HepG2 (cell line): Measurements from ENCODE around the gene ENHO. TPM values are rescaled to one million over a fixed set of nuclear protein-coding genes. Genes with fewer than 3 reads are reported as not detected.
A peak's percentile ranks its signal among the peaks of the same experiment; 100 is the strongest.

Experiments
- ATAC-seq: fragments of 200-7000 bp; cut with Tn5 transposase; 3 replicates; pipeline ENCODE4 v1.9.1; 2020; ENCODE audit warnings: mild to moderate bottlenecking, moderate library complexity
- BruUV-seq: library from RNA; stranded (reverse); fragments of 400-500 nt; replicated peaks from 2 replicates; lab custom pipeline; 2021; lab: Mats Ljungman, UMichigan
- CTCF ChIA-PET: fragments of 300-600 bp; formaldehyde crosslinking; extraction: SDS; loops from one replicate; lab custom pipeline; 2021; ENCODE audit warnings: low total read pairs, inconsistent platforms, low intra/inter-chr PET ratio; lab: Yijun Ruan, JAX
- POLR2A ChIA-PET: fragments of 350-600 bp; sonication (Branson Sonifier 250); formaldehyde crosslinking; loops from one replicate; lab custom pipeline; 2020; ENCODE audit warnings: antibody characterized with exemption, inconsistent platforms; lab: Yijun Ruan, JAX
- DNase-seq: peaks from one replicate; pipeline ENCODE4 v3.0.0-alpha.2; 2015; ENCODE audit warnings: low spot score
- FAIRE-seq: peaks from 3 replicates; lab custom pipeline; 2011; peaks lifted over from hg19 to GRCh38; lab: Jason Lieb, UNC
- H2AFZ ChIP-seq: one replicate; pipeline ENCODE4 v1.6.1; 2011; ENCODE audit warnings: low read length, inconsistent platforms
- H3K27ac ChIP-seq: fragments of 300-600 bp; 3 replicates; pipeline ENCODE4 v1.8.0; 2011; ENCODE audit warnings: mixed run types, mild to moderate bottlenecking, mixed read lengths, low read length, inconsistent platforms; ENCODE audit not compliant: insufficient read depth; ENCODE audit errors: extremely low read length
- H3K27me3 ChIP-seq, 2 experiments: fragments of 200-600 bp in 1 of 2; 2 replicates in 1 of 2; 3 replicates in 1 of 2; pipeline versions ENCODE4 v1.6.0 to v1.8.0; 2011; ENCODE audit warnings: low read length in 2 of 2, mild to moderate bottlenecking in 2 of 2, moderate library complexity in 2 of 2, inconsistent platforms in 1 of 2; ENCODE audit not compliant: insufficient read depth in 2 of 2, control insufficient read depth in 1 of 2
- H3K36me3 ChIP-seq, 2 experiments: fragments of 200-600 bp in 1 of 2; replicated peaks in 1 of 2; 2 replicates in 1 of 2; 3 replicates in 1 of 2; pipeline versions ENCODE4 v1.5.1 to v1.8.0; 2011; ENCODE audit warnings: low read length in 2 of 2, inconsistent platforms in 1 of 2; ENCODE audit not compliant: insufficient read depth in 2 of 2, control insufficient read depth in 1 of 2
- H3K4me1 ChIP-seq: 2 replicates; pipeline ENCODE4 v1.5.1; 2012; ENCODE audit warnings: low read length, inconsistent platforms; ENCODE audit not compliant: insufficient read depth
- H3K4me2 ChIP-seq: 2 replicates; pipeline ENCODE4 v1.6.0; 2011; ENCODE audit warnings: low read depth, low read length, inconsistent platforms
- H3K4me3 ChIP-seq, 3 experiments: fragments of 200-600 bp in 1 of 3; sonication (generic), shearing (Covaris generic) in 1 of 3; replicated peaks in 1 of 3; 2 replicates each; pipeline ENCODE4 v1.5.1; 2011 to 2016; ENCODE audit warnings: low read length in 3 of 3, inconsistent platforms in 2 of 3, low read depth in 2 of 3, mild to moderate bottlenecking in 2 of 3, control low read depth in 1 of 3, mixed read lengths in 1 of 3; ENCODE audit not compliant: insufficient read depth in 1 of 3
- H3K79me2 ChIP-seq: one replicate; pipeline ENCODE4 v1.6.1; 2011; ENCODE audit warnings: low read length, inconsistent platforms; ENCODE audit not compliant: insufficient read depth
- H3K9ac ChIP-seq: 2 replicates; pipeline ENCODE4 v1.6.0; 2011; ENCODE audit warnings: mild to moderate bottlenecking, low read depth, low read length, inconsistent platforms; ENCODE audit not compliant: insufficient read depth
- H3K9me3 ChIP-seq: 2 replicates; pipeline ENCODE4 v1.5.1; 2012; ENCODE audit warnings: mild to moderate bottlenecking, low read length
- H4K20me1 ChIP-seq: 2 replicates; pipeline ENCODE4 v1.6.0; 2011; ENCODE audit warnings: inconsistent platforms, mild to moderate bottlenecking, low read length, moderate library complexity; ENCODE audit not compliant: insufficient read depth
- ISX ChIP-seq: sonication (generic); formaldehyde crosslinking; conservative IDR thresholded peaks from 2 replicates; pipeline ENCODE4 v1.5.0; 2020; ENCODE audit warnings: missing genetic modification reagents
- NCOA2 ChIP-seq: sonication (generic); formaldehyde crosslinking; IDR thresholded peaks from 2 replicates; pipeline ENCODE4 v1.8.0; 2022; ENCODE audit warnings: inconsistent platforms
- STAG1 ChIP-seq: sonication (generic); formaldehyde crosslinking; IDR thresholded peaks from 2 replicates; pipeline ENCODE4 v1.4.0; 2020; ENCODE audit warnings: missing genetic modification reagents
- ZNF446 ChIP-seq: sonication (generic); formaldehyde crosslinking; IDR thresholded peaks from 2 replicates; pipeline ENCODE4 v1.5.0; 2020; ENCODE audit warnings: mild to moderate bottlenecking, missing genetic modification reagents
- ZNF713 ChIP-seq: sonication (generic); formaldehyde crosslinking; IDR thresholded peaks from 2 replicates; pipeline ENCODE4 v1.4.0; 2020; ENCODE audit warnings: mild to moderate bottlenecking, missing genetic modification reagents
- WGBS: methylation state at CpG from one replicate; pipeline ENCODE4 v1.1.6; 2017; ENCODE audit warnings: low lambda C conversion rate; 5-methylcytosine and 5-hydroxymethylcytosine counted together
- in situ Hi-C: cut with HindIII; loops from 2 replicates; pipeline ENCODE4 v1.10.0; 2017; ENCODE audit warnings: low pct_unique_long_range_greater_than_20kb; ENCODE audit not compliant: extremely low pct_ligation_motif_present
- intact Hi-C: fragments of 100-400 bp; cut with micrococcal nuclease; formaldehyde crosslinking; loops from one replicate; pipeline ENCODE4 v1.10.0; 2022; ENCODE audit not compliant: unreplicated experiment
- polyA plus RNA-seq, 8 experiments: library from polyadenylated mRNA; depleted of rRNA in 3 of 8; stranded (reverse) in 7 of 8; unstranded in 1 of 8; fragments of >200 nt; fragmentation: Illumina TruSeq in 4 of 8; extraction: Trizol in 4 of 8; gene quantifications; 2 replicates each; pipeline versions ENCODE4 v1.2.1 to v1.2.3, GENCODE V29; 2011 to 2016; ENCODE audit warnings: low read depth in 4 of 8, missing spikeins in 1 of 8, mixed read lengths in 1 of 8; ENCODE audit not compliant: insufficient read depth in 1 of 8
- total RNA-seq, 5 experiments: library from RNA; depleted of rRNA; stranded (reverse); fragments of >200 nt; fragmentation: Illumina TruSeq; extraction: Trizol; gene quantifications; 2 replicates each; pipeline ENCODE4 v1.2.3, GENCODE V29; 2016; ENCODE audit warnings: low read depth in 1 of 5
- TF ChIP-seq, protein P1 (sequence below): sonication (generic); formaldehyde crosslinking; IDR thresholded peaks from 2 replicates; pipeline ENCODE4 v1.5.0; 2020; ENCODE audit warnings: mild to moderate bottlenecking, missing genetic modification reagents, moderate library complexity
- TF ChIP-seq, protein P2 (sequence below): IDR thresholded peaks from 2 replicates; pipeline ENCODE4 v1.6.1; 2012; ENCODE audit warnings: low read length, improper control_type of control experiment

The ENHO gene
- total and polyA plus RNA-seq, 2 of the 13 experiments (the other 11 are each of a cell fraction or from before 2014, with no cell fraction given): 0.08 to 0.60 TPM

DNA sequence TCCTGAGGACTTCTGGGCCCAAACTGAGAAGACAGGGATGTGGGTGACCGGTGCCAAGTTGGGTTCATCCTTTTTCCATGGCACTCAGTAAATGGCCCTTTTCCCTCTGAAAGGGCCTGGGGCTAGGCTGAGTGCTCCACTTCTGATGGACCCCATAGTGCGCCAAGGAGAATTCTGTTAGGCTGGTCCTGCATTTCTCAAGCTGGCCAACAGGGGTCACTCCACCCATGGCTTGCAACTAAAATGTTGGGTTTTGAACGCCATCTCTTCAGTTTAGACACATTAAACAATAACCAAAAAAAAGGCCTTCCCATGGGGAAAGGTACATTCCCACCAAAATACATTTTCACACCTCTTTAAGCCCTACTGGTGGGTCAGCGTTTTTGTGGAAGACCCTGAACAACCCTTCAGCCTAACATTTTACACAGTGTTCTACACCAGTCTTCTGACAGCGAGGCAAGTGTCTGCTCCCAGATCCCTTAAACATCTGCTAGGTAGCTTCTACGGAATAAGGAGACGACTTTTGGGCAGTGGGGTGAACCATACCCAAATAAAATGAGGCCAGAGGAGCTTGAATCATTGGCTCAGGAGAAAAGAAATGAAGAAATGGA is 39.5 kb upstream of the ENHO start:
- in situ Hi-C loops: no loop called here
- no peaks in the 10 kb centered on the region; the same call in 1 of the 2 replicates for H4K20me1 ChIP-seq
- H3K9ac ChIP-seq: no peak overlapping the region
- no peak for FAIRE-seq
- CTCF ChIA-PET: interaction anchor here (1.6 kb wide), 1 partner anchor 29 kb away, joined by 10 read pairs; no protein-coding TSS in a partner anchor
- WGBS: 17% methylated on average over 6 of the region's 7 CpGs
- peaks cover 20% of the 10 kb centered on the region for H3K4me1 ChIP-seq
- peaks cover 2 to 55% of the 10 kb centered on the region in 2 experiments; a peak in 3 of 5 replicates for H3K27me3 ChIP-seq
- no peak for TF ChIP-seq ISX
- no peak for TF ChIP-seq ZNF446 (CRISPR knock-in tag)
- TF ChIP-seq ZNF713 (CRISPR knock-in tag): no peak
- TF ChIP-seq, protein P1, sequence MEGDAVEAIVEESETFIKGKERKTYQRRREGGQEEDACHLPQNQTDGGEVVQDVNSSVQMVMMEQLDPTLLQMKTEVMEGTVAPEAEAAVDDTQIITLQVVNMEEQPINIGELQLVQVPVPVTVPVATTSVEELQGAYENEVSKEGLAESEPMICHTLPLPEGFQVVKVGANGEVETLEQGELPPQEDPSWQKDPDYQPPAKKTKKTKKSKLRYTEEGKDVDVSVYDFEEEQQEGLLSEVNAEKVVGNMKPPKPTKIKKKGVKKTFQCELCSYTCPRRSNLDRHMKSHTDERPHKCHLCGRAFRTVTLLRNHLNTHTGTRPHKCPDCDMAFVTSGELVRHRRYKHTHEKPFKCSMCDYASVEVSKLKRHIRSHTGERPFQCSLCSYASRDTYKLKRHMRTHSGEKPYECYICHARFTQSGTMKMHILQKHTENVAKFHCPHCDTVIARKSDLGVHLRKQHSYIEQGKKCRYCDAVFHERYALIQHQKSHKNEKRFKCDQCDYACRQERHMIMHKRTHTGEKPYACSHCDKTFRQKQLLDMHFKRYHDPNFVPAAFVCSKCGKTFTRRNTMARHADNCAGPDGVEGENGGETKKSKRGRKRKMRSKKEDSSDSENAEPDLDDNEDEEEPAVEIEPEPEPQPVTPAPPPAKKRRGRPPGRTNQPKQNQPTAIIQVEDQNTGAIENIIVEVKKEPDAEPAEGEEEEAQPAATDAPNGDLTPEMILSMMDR (CRISPR knock-in tag): peak; percentile 59
- TF ChIP-seq, protein P2, sequence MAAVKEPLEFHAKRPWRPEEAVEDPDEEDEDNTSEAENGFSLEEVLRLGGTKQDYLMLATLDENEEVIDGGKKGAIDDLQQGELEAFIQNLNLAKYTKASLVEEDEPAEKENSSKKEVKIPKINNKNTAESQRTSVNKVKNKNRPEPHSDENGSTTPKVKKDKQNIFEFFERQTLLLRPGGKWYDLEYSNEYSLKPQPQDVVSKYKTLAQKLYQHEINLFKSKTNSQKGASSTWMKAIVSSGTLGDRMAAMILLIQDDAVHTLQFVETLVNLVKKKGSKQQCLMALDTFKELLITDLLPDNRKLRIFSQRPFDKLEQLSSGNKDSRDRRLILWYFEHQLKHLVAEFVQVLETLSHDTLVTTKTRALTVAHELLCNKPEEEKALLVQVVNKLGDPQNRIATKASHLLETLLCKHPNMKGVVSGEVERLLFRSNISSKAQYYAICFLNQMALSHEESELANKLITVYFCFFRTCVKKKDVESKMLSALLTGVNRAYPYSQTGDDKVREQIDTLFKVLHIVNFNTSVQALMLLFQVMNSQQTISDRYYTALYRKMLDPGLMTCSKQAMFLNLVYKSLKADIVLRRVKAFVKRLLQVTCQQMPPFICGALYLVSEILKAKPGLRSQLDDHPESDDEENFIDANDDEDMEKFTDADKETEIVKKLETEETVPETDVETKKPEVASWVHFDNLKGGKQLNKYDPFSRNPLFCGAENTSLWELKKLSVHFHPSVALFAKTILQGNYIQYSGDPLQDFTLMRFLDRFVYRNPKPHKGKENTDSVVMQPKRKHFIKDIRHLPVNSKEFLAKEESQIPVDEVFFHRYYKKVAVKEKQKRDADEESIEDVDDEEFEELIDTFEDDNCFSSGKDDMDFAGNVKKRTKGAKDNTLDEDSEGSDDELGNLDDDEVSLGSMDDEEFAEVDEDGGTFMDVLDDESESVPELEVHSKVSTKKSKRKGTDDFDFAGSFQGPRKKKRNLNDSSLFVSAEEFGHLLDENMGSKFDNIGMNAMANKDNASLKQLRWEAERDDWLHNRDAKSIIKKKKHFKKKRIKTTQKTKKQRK: no peak
- no peak for TF ChIP-seq NCOA2
- peak; percentile 31; the same call in 1 of the 2 replicates for TF ChIP-seq STAG1
- TF ChIP-seq, all 625 proteins: peak for 2
- Histone ChIP-seq H3K79me2 (no peaks in the 10 kb centered on the region), H3K36me3 (no peaks in the 10 kb centered on the region), H3K4me3 (no peak overlapping the region), H2AFZ (no peak overlapping the region), H3K9me3 (no peaks in the 10 kb centered on the region), H3K27ac (no peak overlapping the region), H3K4me2 (no peak overlapping the region)
- no peak for ATAC-seq
- intact Hi-C loops: no loop called here
- DNase-seq: no peak
- POLR2A ChIA-PET: interaction anchor here (1.1 kb wide), 1 partner anchor 60 kb away, joined by 3 read pairs; no protein-coding TSS in a partner anchor
- BruUV-seq: no TSS peak
